Fibroblast of lung (primary cell): Measurements from ENCODE around the gene GRM8. TPM values are rescaled to one million over a fixed set of nuclear protein-coding genes. Genes with fewer than 3 reads are reported as not detected.

Experiments used
- DNase-seq, 2 donors: peaks; one replicate each; pipeline versions ENCODE4 v3.0.0 to v3.0.0-alpha.2; 2010; ENCODE audit warnings: low read depth in 2 of 2
- H2AFZ ChIP-seq: 2 replicates; pipeline ENCODE4 v1.5.1; 2012; ENCODE audit warnings: low read length, control low read depth, inconsistent platforms
- H3K27ac ChIP-seq: 2 replicates; pipeline ENCODE4 v1.5.1; 2011; ENCODE audit warnings: low read length, control low read depth; ENCODE audit not compliant: insufficient read depth
- H3K27me3 ChIP-seq: 2 replicates; pipeline ENCODE4 v1.5.1; 2011; ENCODE audit warnings: mild to moderate bottlenecking, low read length; ENCODE audit not compliant: control insufficient read depth, insufficient read depth
- H3K36me3 ChIP-seq: 2 replicates; pipeline ENCODE4 v1.5.1; 2011; ENCODE audit warnings: low read length; ENCODE audit not compliant: control insufficient read depth, insufficient read depth
- H3K4me1 ChIP-seq: 2 replicates; pipeline ENCODE4 v1.5.1; 2011; ENCODE audit warnings: low read length; ENCODE audit not compliant: control insufficient read depth, insufficient read depth; ENCODE audit errors: extremely low read depth
- H3K4me2 ChIP-seq: 2 replicates; pipeline ENCODE4 v1.5.1; 2011; ENCODE audit warnings: low read length, control low read depth; ENCODE audit not compliant: insufficient read depth; ENCODE audit errors: extremely low read depth
- H3K4me3 ChIP-seq, 4 experiments: fragments of 200-600 bp in 1 of 4; sonication (generic) in 1 of 4; replicated peaks in 1 of 4; 2 replicates each; pipeline ENCODE4 v1.5.1; 2011 to 2016; ENCODE audit warnings: low read length in 4 of 4, low read depth in 3 of 4, mild to moderate bottlenecking in 3 of 4, control low read depth in 2 of 4, inconsistent platforms in 1 of 4, mixed read lengths in 1 of 4; ENCODE audit not compliant: insufficient read depth in 1 of 4; ENCODE audit errors: control extremely low read depth in 1 of 4
- H3K79me2 ChIP-seq: 2 replicates; pipeline ENCODE4 v1.5.1; 2012; ENCODE audit warnings: mild to moderate bottlenecking, low read length, inconsistent platforms; ENCODE audit not compliant: control insufficient read depth, insufficient read depth
- H3K9ac ChIP-seq: 2 replicates; pipeline ENCODE4 v1.5.1; 2011; ENCODE audit warnings: mild to moderate bottlenecking, low read length, control low read depth; ENCODE audit not compliant: insufficient read depth
- H3K9me3 ChIP-seq: 2 replicates; pipeline ENCODE4 v1.5.1; 2012; ENCODE audit warnings: low read depth, low read length; ENCODE audit not compliant: control insufficient read depth, insufficient read depth
- H4K20me1 ChIP-seq: 2 replicates; pipeline ENCODE4 v1.5.1; 2011; ENCODE audit warnings: low read length; ENCODE audit not compliant: control insufficient read depth, insufficient read depth; ENCODE audit errors: extremely low read depth
- CTCF ChIP-seq, 2 donors: IDR thresholded peaks in 1 of 2; conservative IDR thresholded peaks in 1 of 2; 1 replicate in 1 of 2; 2 replicates in 1 of 2; pipeline ENCODE4 v1.5.1; 2011 to 2012; ENCODE audit warnings: low read length in 2 of 2, control low read depth in 1 of 2, inconsistent platforms in 1 of 2, low read depth in 1 of 2, mild to moderate bottlenecking in 1 of 2
- EZH2 ChIP-seq: IDR thresholded peaks from 2 replicates; pipeline ENCODE4 v1.5.1; 2012; ENCODE audit warnings: low read length, control low read depth, mild to moderate bottlenecking; ENCODE audit errors: missing control alignments
- polyA plus RNA-seq, 2 donors: library from polyadenylated mRNA; depleted of rRNA in 1 of 2; stranded (reverse) in 1 of 2; unstranded in 1 of 2; fragments of >200 nt; gene quantifications; 2 replicates each; pipeline ENCODE4 v1.2.1, GENCODE V29; 2011 to 2012; ENCODE audit warnings: missing spikeins in 1 of 2
- total RNA-seq: library from RNA; depleted of rRNA; stranded (reverse); fragments of >200 nt; gene quantifications from 2 replicates; pipeline ENCODE4 v1.2.1, GENCODE V29; 2014

The GRM8 gene
- total and polyA plus RNA-seq, 2 donors (not counting 1 experiment from before 2014, with no cell fraction given), result not detected

- H3K4me1 ChIP-seq, result peaks cover 5% of the 10 kb centered on the region
- no peaks in the 10 kb centered on the region for H4K20me1 ChIP-seq
- no peak overlapping the region for H3K4me2 ChIP-seq
- no peak overlapping the region for H3K9ac ChIP-seq
- no peak overlapping the region for H3K4me3 ChIP-seq
- TF ChIP-seq CTCF (conservative IDR thresholded peaks at IDR 0.05 in 1 of 2, IDR thresholded peaks at IDR 0.05 in 1 of 2; ENCODE audit: low read depth in 1 of 2, low read length in 2 of 2), result no peak
- H3K27me3 ChIP-seq, result peaks cover 13% of the 10 kb centered on the region
- H3K9me3 ChIP-seq, result no peaks in the 10 kb centered on the region
- H3K79me2 ChIP-seq, result no peaks in the 10 kb centered on the region
- DNase-seq, result no peak
- H2AFZ ChIP-seq, result no peak overlapping the region
- no peak overlapping the region for H3K27ac ChIP-seq
- no peaks in the 10 kb centered on the region for H3K36me3 ChIP-seq
These were observed 3.4 kb upstream of the GRM8 start for GRCh38 chr7:127256041-127256725.

- Histone ChIP-seq H3K9ac (no peak overlapping the region), H3K4me1 (peaks cover 5% of the 10 kb centered on the region), H3K9me3 (no peaks in the 10 kb centered on the region), H3K79me2 (no peaks in the 10 kb centered on the region), H3K27ac (no peak overlapping the region), H3K4me3 (peak overlapping the region in 1 of 4 experiments; percentile 74), H2AFZ (no peak overlapping the region), H3K27me3 (peaks cover 27% of the 10 kb centered on the region), H3K36me3 (no peaks in the 10 kb centered on the region), H4K20me1 (no peaks in the 10 kb centered on the region), H3K4me2 (no peak overlapping the region)
- TF ChIP-seq EZH2, result no peak
- TF ChIP-seq CTCF (conservative IDR thresholded peaks at IDR 0.05 in 1 of 2, IDR thresholded peaks at IDR 0.05 in 1 of 2; ENCODE audit: low read depth in 1 of 2, low read length in 2 of 2), result no peak
- no peak for DNase-seq
These were observed 1.5 kb upstream of the GRM8 start for GRCh38 chr7:127254163-127254684.

DNA sequence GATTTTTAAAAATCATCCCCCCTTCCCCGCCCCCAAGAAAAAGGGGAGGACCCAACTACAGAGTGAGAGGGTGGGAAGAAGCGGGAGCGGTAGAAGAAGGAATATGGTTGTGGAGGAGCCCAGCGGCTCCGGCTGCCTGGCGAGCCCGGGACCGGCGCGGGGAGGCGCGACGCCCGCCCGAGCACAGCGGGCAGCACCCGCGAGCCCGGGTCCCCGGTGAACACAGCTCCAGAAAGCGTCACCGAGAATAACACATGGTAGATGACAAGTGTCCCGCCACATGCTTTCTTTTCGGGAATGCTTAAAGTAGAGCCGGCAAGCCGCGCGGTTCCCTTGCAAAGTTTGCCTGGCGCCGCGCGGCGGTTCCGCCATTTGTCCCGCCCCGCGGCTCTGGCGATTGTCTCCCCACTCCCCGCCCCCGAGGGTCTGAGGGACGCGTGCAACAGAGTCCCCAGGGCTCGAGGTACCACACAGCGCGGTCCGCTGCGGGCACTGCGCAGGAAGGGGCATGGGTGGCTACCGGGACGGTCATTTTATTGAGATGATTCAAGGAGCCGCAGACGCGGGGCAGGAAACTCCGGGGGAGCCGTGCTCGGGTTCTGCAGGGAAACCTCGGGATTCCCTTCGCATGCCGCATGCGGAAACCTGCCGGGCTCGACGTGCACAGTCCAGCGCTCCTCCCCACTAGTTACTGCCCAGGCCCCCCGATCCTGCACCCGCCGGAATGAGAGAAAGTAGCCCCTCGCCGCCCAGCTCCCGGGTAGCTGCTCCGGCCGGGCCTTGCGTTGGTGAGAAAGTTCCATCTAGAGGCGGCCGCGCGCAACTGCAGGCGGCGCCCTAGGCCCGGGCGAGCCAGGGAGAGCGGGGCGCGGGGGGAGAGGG, 781 bp upstream of the GRM8 start:
- peak overlapping the region; percentile 16 to 74 (median 44) for H3K4me3 ChIP-seq
- H3K9me3 ChIP-seq, result no peaks in the 10 kb centered on the region
- peak overlapping the region; percentile 8 for H3K9ac ChIP-seq
- DNase-seq, result peak; percentile 49 to 50
- H4K20me1 ChIP-seq, result no peaks in the 10 kb centered on the region
- TF ChIP-seq CTCF (conservative IDR thresholded peaks at IDR 0.05 in 1 of 2, IDR thresholded peaks at IDR 0.05 in 1 of 2; ENCODE audit: low read depth in 1 of 2, low read length in 2 of 2) (peak; percentile 70 to 78), EZH2 (no peak)
- H3K79me2 ChIP-seq, result no peaks in the 10 kb centered on the region
- peaks cover 5% of the 10 kb centered on the region for H3K4me1 ChIP-seq
- no peaks in the 10 kb centered on the region for H3K36me3 ChIP-seq
- no peak overlapping the region for H3K27ac ChIP-seq
- peak overlapping the region; percentile 39 for H2AFZ ChIP-seq
- H3K27me3 ChIP-seq, result peaks cover 27% of the 10 kb centered on the region
- H3K4me2 ChIP-seq, result peak overlapping the region; percentile 73
